Measurements from ENCODE around the gene OPRPN. TPM values are rescaled to one million over a fixed set of nuclear protein-coding genes. Genes with fewer than 3 reads are reported as not detected.

OPRPN gene
- total RNA-seq, 1 donor from 2014 or later: not detected

DNA sequence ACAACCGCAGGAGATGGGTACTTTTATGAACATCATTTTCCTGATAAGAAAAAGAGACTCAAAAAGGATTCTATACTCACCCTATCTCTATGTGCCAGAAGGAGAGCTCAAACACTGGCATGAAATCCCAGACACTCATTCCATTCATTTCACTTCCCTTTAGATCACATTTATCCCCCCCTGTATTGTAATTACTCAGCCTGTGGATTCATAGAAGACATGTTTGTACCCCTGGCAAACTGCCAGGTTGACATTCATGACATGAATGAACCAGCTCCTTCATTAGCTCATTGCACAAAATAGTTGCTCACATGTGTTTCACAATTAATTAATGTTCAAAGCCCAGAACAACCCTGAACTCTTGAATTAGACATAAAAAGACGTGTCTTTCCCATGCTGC, 32.3 kb upstream of the OPRPN start:
- H3K4me3 ChIP-seq (ENCODE audit: low read depth, low read length): no peak overlapping the region
- FAIRE-seq (peak; percentile 93), DNase-seq (ENCODE audit: low read depth) (peak; percentile 96)
- TF ChIP-seq, protein P1, sequence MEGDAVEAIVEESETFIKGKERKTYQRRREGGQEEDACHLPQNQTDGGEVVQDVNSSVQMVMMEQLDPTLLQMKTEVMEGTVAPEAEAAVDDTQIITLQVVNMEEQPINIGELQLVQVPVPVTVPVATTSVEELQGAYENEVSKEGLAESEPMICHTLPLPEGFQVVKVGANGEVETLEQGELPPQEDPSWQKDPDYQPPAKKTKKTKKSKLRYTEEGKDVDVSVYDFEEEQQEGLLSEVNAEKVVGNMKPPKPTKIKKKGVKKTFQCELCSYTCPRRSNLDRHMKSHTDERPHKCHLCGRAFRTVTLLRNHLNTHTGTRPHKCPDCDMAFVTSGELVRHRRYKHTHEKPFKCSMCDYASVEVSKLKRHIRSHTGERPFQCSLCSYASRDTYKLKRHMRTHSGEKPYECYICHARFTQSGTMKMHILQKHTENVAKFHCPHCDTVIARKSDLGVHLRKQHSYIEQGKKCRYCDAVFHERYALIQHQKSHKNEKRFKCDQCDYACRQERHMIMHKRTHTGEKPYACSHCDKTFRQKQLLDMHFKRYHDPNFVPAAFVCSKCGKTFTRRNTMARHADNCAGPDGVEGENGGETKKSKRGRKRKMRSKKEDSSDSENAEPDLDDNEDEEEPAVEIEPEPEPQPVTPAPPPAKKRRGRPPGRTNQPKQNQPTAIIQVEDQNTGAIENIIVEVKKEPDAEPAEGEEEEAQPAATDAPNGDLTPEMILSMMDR (IDR thresholded peaks at IDR 0.05; ENCODE audit: insufficient read depth, low read length, severe bottlenecking): no peak
- H3K36me3 ChIP-seq (ENCODE audit: control insufficient read depth, insufficient read depth, low read length): no peaks in the 10 kb centered on the region
- H3K27me3 ChIP-seq (ENCODE audit: control insufficient read depth, insufficient read depth, low read length): no peaks in the 10 kb centered on the region

DNA sequence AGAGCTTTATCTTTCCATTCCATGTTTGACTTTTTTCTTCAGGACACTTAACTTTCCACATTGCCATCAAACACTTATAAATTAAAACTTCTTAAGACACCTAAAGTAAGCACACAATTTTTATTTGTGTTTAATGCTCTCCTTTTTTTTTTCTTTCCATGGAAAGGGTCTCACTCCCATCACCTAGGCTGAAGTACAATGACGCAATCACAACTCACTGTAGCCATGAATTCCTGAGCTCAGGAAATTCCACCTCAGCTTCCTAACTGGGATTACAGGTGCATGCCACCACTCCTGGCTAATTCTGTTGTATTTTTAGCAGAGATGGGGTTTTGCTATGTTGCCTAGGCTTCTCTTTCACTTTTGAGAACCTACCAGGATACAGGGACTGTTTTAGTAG, 29.9 kb upstream of the OPRPN start:
- DNase-seq (ENCODE audit: low read depth) (no peak), FAIRE-seq (no peak)
- H3K4me3 ChIP-seq (ENCODE audit: low read depth, low read length): no peak overlapping the region
- H3K27me3 ChIP-seq (ENCODE audit: control insufficient read depth, insufficient read depth, low read length): no peaks in the 10 kb centered on the region
- H3K36me3 ChIP-seq (ENCODE audit: control insufficient read depth, insufficient read depth, low read length): no peaks in the 10 kb centered on the region
- TF ChIP-seq, protein P1 (IDR thresholded peaks at IDR 0.05; ENCODE audit: insufficient read depth, low read length, severe bottlenecking): no peak

DNA sequence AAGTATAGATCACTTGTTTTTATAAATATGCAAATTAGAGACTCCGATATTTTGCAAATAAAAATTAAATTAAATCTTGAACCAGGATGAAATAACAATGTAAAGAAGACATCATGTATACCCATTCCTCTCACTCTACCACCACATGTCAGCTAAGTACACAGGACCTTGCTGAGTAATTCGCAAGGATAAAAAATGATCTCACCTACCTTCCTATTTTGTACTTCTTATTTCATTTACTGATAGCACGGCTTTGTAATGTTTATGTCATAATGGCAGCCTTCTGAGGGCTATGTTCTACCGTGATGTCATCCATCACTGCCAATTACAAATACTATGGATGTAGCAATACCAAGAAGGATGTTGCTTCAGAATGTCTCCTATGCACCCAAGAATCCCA, 25.8 kb upstream of the OPRPN start:
- no peaks in the 10 kb centered on the region for H3K36me3 ChIP-seq (ENCODE audit: control insufficient read depth, insufficient read depth, low read length)
- DNase-seq (ENCODE audit: low read depth): no peak
- H3K27me3 ChIP-seq (ENCODE audit: control insufficient read depth, insufficient read depth, low read length): no peaks in the 10 kb centered on the region
- no peak for FAIRE-seq
- no peak overlapping the region for H3K4me3 ChIP-seq (ENCODE audit: low read depth, low read length)
- TF ChIP-seq, protein P1 (IDR thresholded peaks at IDR 0.05; ENCODE audit: insufficient read depth, low read length, severe bottlenecking): no peak

DNA sequence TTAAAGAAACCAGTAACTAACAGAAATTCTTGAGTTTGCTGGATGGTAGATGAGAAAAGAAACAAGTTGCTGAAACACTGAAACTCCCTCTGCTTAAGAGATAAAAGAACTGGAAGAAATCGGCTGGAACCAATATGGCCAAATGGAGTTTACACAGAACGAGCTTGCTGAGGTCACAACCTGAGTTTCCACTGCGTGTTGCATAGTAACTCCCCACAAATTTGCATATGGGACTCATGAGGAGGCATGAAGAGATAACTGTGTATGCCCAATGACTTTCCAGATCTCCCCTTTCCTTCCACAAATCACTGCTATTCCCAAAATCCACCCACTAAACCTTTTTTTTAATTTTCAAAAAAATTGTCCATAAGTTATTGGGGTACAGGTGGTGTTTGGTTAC, 25.0 kb upstream of the OPRPN start:
- TF ChIP-seq, protein P1 (IDR thresholded peaks at IDR 0.05; ENCODE audit: insufficient read depth, low read length, severe bottlenecking): no peak
- FAIRE-seq (no peak), DNase-seq (ENCODE audit: low read depth) (no peak)
- H3K27me3 ChIP-seq (ENCODE audit: control insufficient read depth, insufficient read depth, low read length): no peaks in the 10 kb centered on the region
- no peaks in the 10 kb centered on the region for H3K36me3 ChIP-seq (ENCODE audit: control insufficient read depth, insufficient read depth, low read length)
- no peak overlapping the region for H3K4me3 ChIP-seq (ENCODE audit: low read depth, low read length)

DNA sequence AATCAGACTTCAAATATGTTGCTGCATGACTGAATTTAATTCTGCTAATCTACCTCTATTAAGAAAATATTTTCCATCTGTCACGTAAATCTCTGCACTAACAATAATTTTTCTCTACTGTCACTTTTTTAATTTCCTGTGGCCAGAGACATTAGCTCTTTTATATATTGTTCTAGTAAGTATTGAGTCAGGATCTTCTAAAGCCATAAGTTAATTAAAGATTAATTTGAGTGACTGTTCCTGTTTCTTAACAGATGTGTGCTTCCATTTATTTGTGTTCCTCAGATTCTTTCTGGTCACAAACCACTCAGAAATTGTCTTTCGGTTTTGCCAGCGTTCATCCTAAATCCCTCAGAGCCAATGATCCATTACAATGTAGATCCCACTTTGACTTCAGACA, 17.2 kb upstream of the OPRPN start:
- FAIRE-seq: no peak
- no peaks in the 10 kb centered on the region for H3K27me3 ChIP-seq (ENCODE audit: control insufficient read depth, insufficient read depth, low read length)

DNA sequence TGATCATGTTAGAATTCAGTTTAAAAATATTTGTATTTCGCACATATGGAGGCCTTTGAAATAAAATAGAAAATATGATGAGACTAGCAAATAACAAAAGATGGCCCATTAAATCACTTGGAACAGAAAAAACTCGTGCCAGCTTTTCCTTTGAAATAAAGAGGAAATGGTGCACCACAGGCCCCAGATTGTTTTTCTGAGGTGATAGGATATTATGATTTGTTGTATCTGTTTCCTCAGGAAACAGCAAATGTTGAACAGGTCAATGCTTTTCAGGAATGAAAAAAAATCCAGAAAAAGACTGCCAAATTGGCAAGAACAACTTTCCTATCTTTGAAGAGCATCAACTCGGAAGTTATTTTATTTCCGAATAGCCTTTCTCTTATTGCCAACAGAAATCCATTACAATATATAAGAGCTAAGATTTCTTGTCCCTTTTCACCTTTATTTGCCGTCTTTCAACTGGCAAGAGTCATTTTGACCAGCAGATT, 15.0 kb upstream of the OPRPN start, which contains the start of gene SMR3B:
Gene SMR3B (plus strand): TSS at position 441 of the 491 bp plus-strand sequence. CDS start 1,380 bp downstream, outside the sequence.
- H3K4me3 ChIP-seq (ENCODE audit: low read depth, low read length): no peak within 1 kb of the TSS
- H3K27me3 ChIP-seq (ENCODE audit: control insufficient read depth, insufficient read depth, low read length): no peaks in the 10 kb centered on the region
- DNase-seq (ENCODE audit: low read depth): no peak
- no peak for FAIRE-seq
- TF ChIP-seq, protein P1 (IDR thresholded peaks at IDR 0.05; ENCODE audit: insufficient read depth, low read length, severe bottlenecking): no peak
- no peaks in the 10 kb centered on the region for H3K36me3 ChIP-seq (ENCODE audit: control insufficient read depth, insufficient read depth, low read length)

More for the DNA sequence above, 17.2 kb upstream of the OPRPN start:
- TF ChIP-seq, protein P1 (IDR thresholded peaks at IDR 0.05; ENCODE audit: insufficient read depth, low read length, severe bottlenecking): no peak
- Histone ChIP-seq H3K36me3 (ENCODE audit: control insufficient read depth, insufficient read depth, low read length) (no peaks in the 10 kb centered on the region), H3K4me3 (ENCODE audit: low read depth, low read length) (no peak overlapping the region)
- no peak for DNase-seq (ENCODE audit: low read depth)
